ENCODE results near the gene SPART.
A peak's percentile ranks its signal among the peaks of the same experiment; 100 is the strongest.

SPART gene

DNA sequence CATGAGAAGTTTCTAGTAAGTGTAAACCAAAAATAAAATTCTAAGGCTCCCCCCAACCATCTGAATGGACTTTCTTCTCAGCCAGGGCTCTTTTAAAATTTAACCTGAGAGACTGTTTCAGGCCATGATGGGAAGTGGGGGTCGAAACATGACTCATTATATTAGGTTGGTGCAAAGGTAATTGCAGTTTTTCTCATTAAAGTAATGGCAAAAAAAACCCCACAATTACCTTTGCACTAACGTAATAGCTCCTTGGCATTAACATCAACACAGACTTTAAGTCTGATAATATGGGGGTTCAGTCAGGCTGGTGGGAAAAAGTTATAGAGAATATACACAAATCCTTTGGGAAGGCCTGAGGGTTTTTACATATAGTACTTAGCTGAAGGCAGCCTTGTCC lies 9.4 kb upstream of the SPART start:
- Histone ChIP-seq H3K4ac (ENCODE audit: low read depth in 1 of 2, low read length in 2 of 2) (no peak overlapping the region), H2BK5ac (ENCODE audit: low read depth, low read length, poor library complexity, severe bottlenecking) (no peak overlapping the region), H3K14ac (ENCODE audit: low read length in 2 of 2) (no peak overlapping the region), H4K8ac (ENCODE audit: low read length) (no peak overlapping the region), H3K18ac (ENCODE audit: low read depth in 1 of 2, low read length in 2 of 2) (no peak overlapping the region), H3K27ac (ENCODE audit: low read length, poor library complexity, severe bottlenecking) (peak overlapping the region; percentile 77), H3K9me3 (ENCODE audit: control insufficient read depth, low read length) (no peaks in the 10 kb centered on the region), H3K4me3 (ENCODE audit: insufficient read depth in 1 of 2, low read depth in 1 of 2, low read length in 2 of 2) (no peak overlapping the region), H3K4me1 (ENCODE audit: control insufficient read depth, insufficient read depth, low read depth, low read length) (peaks cover 14% of the 10 kb centered on the region), H3K36me3 (ENCODE audit: control insufficient read depth in 1 of 2, insufficient read depth in 2 of 2, low read depth in 1 of 2, low read length in 2 of 2) (no peaks in the 10 kb centered on the region), H3K4me2 (ENCODE audit: low read length, poor library complexity, severe bottlenecking) (no peak overlapping the region), H2AK5ac (ENCODE audit: low read length, severe bottlenecking) (no peak overlapping the region), H2BK15ac (ENCODE audit: low read depth, poor library complexity, severe bottlenecking) (no peak overlapping the region), H3K79me1 (replicated peaks; ENCODE audit: low read length, poor library complexity, severe bottlenecking) (peaks cover 3% of the 10 kb centered on the region), H2BK12ac (ENCODE audit: low read length in 2 of 2) (no peak overlapping the region), H3K27me3 (ENCODE audit: control insufficient read depth in 1 of 2, insufficient read depth in 1 of 2, low read length in 2 of 2) (no peaks in the 10 kb centered on the region), H2BK120ac (ENCODE audit: low read depth, low read length) (no peak overlapping the region), H3K9ac (ENCODE audit: low read length) (no peak overlapping the region), H4K91ac (ENCODE audit: low read length) (no peak overlapping the region), H2AFZ (ENCODE audit: low read depth, low read length) (no peak overlapping the region), H3K23ac (ENCODE audit: low read length in 2 of 2) (no peak overlapping the region)
- WGBS = no CpG with 5 or more reads among the region's 2 CpGs
- no peak for DNase-seq

- Histone ChIP-seq H3K4me2 (ENCODE audit: low read length, poor library complexity, severe bottlenecking) (no peak overlapping the region), H3K9ac (ENCODE audit: low read length) (no peak overlapping the region), H3K23ac (ENCODE audit: low read length in 2 of 2) (no peak overlapping the region), H2BK120ac (ENCODE audit: low read depth, low read length) (no peak overlapping the region), H2AK5ac (ENCODE audit: low read length, severe bottlenecking) (peak overlapping the region; percentile 48), H3K27me3 (ENCODE audit: control insufficient read depth in 1 of 2, insufficient read depth in 1 of 2, low read length in 2 of 2) (no peaks in the 10 kb centered on the region), H2BK15ac (ENCODE audit: low read depth, poor library complexity, severe bottlenecking) (no peak overlapping the region), H3K18ac (ENCODE audit: low read depth in 1 of 2, low read length in 2 of 2) (no peak overlapping the region), H2BK5ac (ENCODE audit: low read depth, low read length, poor library complexity, severe bottlenecking) (peak overlapping the region; percentile 66), H3K14ac (ENCODE audit: low read length in 2 of 2) (no peak overlapping the region), H2BK12ac (ENCODE audit: low read length in 2 of 2) (no peak overlapping the region), H3K27ac (ENCODE audit: low read length, poor library complexity, severe bottlenecking) (peak overlapping the region; percentile 85), H4K91ac (ENCODE audit: low read length) (no peak overlapping the region), H3K79me1 (replicated peaks; ENCODE audit: low read length, poor library complexity, severe bottlenecking) (peaks cover 3% of the 10 kb centered on the region), H2AFZ (ENCODE audit: low read depth, low read length) (no peak overlapping the region), H3K36me3 (ENCODE audit: control insufficient read depth in 1 of 2, insufficient read depth in 2 of 2, low read depth in 1 of 2, low read length in 2 of 2) (no peaks in the 10 kb centered on the region), H4K8ac (ENCODE audit: low read length) (no peak overlapping the region), H3K9me3 (ENCODE audit: control insufficient read depth, low read length) (no peaks in the 10 kb centered on the region), H3K4ac (ENCODE audit: low read depth in 1 of 2, low read length in 2 of 2) (no peak overlapping the region), H3K4me1 (ENCODE audit: control insufficient read depth, insufficient read depth, low read depth, low read length) (peaks cover 14% of the 10 kb centered on the region), H3K4me3 (ENCODE audit: insufficient read depth in 1 of 2, low read depth in 1 of 2, low read length in 2 of 2) (no peak overlapping the region)
- no peak for DNase-seq
- WGBS = no CpG with 5 or more reads among the region's 1 CpG
Observed at GRCh38 chr13:36354842-36355623, 8.8 kb upstream of the SPART start.

GRCh38 chr13:36353001-36353400 lies 6.8 kb upstream of the SPART start:
- no peak overlapping the region for H3K14ac ChIP-seq (ENCODE audit: low read length in 2 of 2)
- no peak overlapping the region for H4K8ac ChIP-seq (ENCODE audit: low read length)
- peak overlapping the region; percentile 98 for H2AK5ac ChIP-seq (ENCODE audit: low read length, severe bottlenecking)
- H2BK12ac ChIP-seq (ENCODE audit: low read length in 2 of 2) = no peak overlapping the region
- H3K4me3 ChIP-seq (ENCODE audit: insufficient read depth in 1 of 2, low read depth in 1 of 2, low read length in 2 of 2) = no peak overlapping the region
- H3K4me2 ChIP-seq (ENCODE audit: low read length, poor library complexity, severe bottlenecking) = no peak overlapping the region
- H3K27ac ChIP-seq (ENCODE audit: low read length, poor library complexity, severe bottlenecking) = peak overlapping the region; percentile 67
- no peaks in the 10 kb centered on the region for H3K9me3 ChIP-seq (ENCODE audit: control insufficient read depth, low read length)
- H2BK120ac ChIP-seq (ENCODE audit: low read depth, low read length) = no peak overlapping the region
- no peak overlapping the region for H2BK15ac ChIP-seq (ENCODE audit: low read depth, poor library complexity, severe bottlenecking)
- H3K4me1 ChIP-seq (ENCODE audit: control insufficient read depth, insufficient read depth, low read depth, low read length) = peaks cover 14% of the 10 kb centered on the region
- H3K36me3 ChIP-seq (ENCODE audit: control insufficient read depth in 1 of 2, insufficient read depth in 2 of 2, low read depth in 1 of 2, low read length in 2 of 2) = no peaks in the 10 kb centered on the region
- H3K9ac ChIP-seq (ENCODE audit: low read length) = no peak overlapping the region
- no peak overlapping the region for H2AFZ ChIP-seq (ENCODE audit: low read depth, low read length)
- no peak overlapping the region for H4K91ac ChIP-seq (ENCODE audit: low read length)
- H3K4ac ChIP-seq (ENCODE audit: low read depth in 1 of 2, low read length in 2 of 2) = no peak overlapping the region
- H3K27me3 ChIP-seq (ENCODE audit: control insufficient read depth in 1 of 2, insufficient read depth in 1 of 2, low read length in 2 of 2) = no peaks in the 10 kb centered on the region
- 69% methylated on average over 3 of the region's 3 CpGs for WGBS
- DNase-seq = no peak
- no peak overlapping the region for H3K18ac ChIP-seq (ENCODE audit: low read depth in 1 of 2, low read length in 2 of 2)
- no peak overlapping the region for H3K23ac ChIP-seq (ENCODE audit: low read length in 2 of 2)
- H3K79me1 ChIP-seq (replicated peaks; ENCODE audit: low read length, poor library complexity, severe bottlenecking) = peaks cover 8% of the 10 kb centered on the region
- no peak overlapping the region for H2BK5ac ChIP-seq (ENCODE audit: low read depth, low read length, poor library complexity, severe bottlenecking)

DNA sequence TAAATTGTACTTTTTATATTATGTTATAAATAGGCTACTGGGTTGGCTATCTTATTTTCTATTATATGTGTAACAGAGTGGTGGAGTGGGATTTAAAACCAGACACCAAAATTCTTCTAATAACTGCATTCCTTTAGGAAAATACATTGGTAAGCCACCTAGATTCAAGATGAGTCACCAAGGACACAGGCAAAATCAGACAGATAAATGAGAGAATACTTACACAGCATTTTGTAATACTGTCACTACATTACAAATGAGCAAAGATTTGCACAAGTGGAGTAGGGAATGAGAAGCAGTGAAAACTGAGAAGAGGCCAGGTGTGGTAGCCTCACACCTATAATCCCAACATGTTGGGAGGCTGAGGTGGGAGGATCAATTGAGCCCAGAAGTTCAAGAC lies 6.2 kb upstream of the SPART start:
- no peaks in the 10 kb centered on the region for H3K36me3 ChIP-seq (ENCODE audit: control insufficient read depth in 1 of 2, insufficient read depth in 2 of 2, low read depth in 1 of 2, low read length in 2 of 2)
- H3K23ac ChIP-seq (ENCODE audit: low read length in 2 of 2) = no peak overlapping the region
- peak; percentile 21 for DNase-seq
- H3K9ac ChIP-seq (ENCODE audit: low read length) = no peak overlapping the region
- H3K9me3 ChIP-seq (ENCODE audit: control insufficient read depth, low read length) = no peaks in the 10 kb centered on the region
- H4K8ac ChIP-seq (ENCODE audit: low read length) = no peak overlapping the region
- no peak overlapping the region for H3K4ac ChIP-seq (ENCODE audit: low read depth in 1 of 2, low read length in 2 of 2)
- H4K91ac ChIP-seq (ENCODE audit: low read length) = no peak overlapping the region
- peaks cover 11% of the 10 kb centered on the region for H3K79me1 ChIP-seq (replicated peaks; ENCODE audit: low read length, poor library complexity, severe bottlenecking)
- H2BK12ac ChIP-seq (ENCODE audit: low read length in 2 of 2) = no peak overlapping the region
- no peak overlapping the region for H3K14ac ChIP-seq (ENCODE audit: low read length in 2 of 2)
- H3K18ac ChIP-seq (ENCODE audit: low read depth in 1 of 2, low read length in 2 of 2) = peak overlapping the region in 1 of 2 experiments; percentile 24
- H3K4me2 ChIP-seq (ENCODE audit: low read length, poor library complexity, severe bottlenecking) = no peak overlapping the region
- H2AK5ac ChIP-seq (ENCODE audit: low read length, severe bottlenecking) = no peak overlapping the region
- no peak overlapping the region for H2BK120ac ChIP-seq (ENCODE audit: low read depth, low read length)
- peak overlapping the region; percentile 67 for H3K27ac ChIP-seq (ENCODE audit: low read length, poor library complexity, severe bottlenecking)
- H3K4me1 ChIP-seq (ENCODE audit: control insufficient read depth, insufficient read depth, low read depth, low read length) = peaks cover 15% of the 10 kb centered on the region
- no peak overlapping the region for H2AFZ ChIP-seq (ENCODE audit: low read depth, low read length)
- no peak overlapping the region for H2BK15ac ChIP-seq (ENCODE audit: low read depth, poor library complexity, severe bottlenecking)
- no peak overlapping the region for H3K4me3 ChIP-seq (ENCODE audit: insufficient read depth in 1 of 2, low read depth in 1 of 2, low read length in 2 of 2)
- no peak overlapping the region for H2BK5ac ChIP-seq (ENCODE audit: low read depth, low read length, poor library complexity, severe bottlenecking)
- no peaks in the 10 kb centered on the region for H3K27me3 ChIP-seq (ENCODE audit: control insufficient read depth in 1 of 2, insufficient read depth in 1 of 2, low read length in 2 of 2)

Data from mesenchymal stem cell (in vitro differentiated cells and primary cell).